Astrocyte of the hippocampus (primary cell): ENCODE results near the gene ADPRS.

Experiments used
- DNase-seq: peaks from one replicate; pipeline ENCODE4 v3.0.0; 2011; ENCODE audit warnings: low read depth, low spot score

Gene ADPRS

DNA sequence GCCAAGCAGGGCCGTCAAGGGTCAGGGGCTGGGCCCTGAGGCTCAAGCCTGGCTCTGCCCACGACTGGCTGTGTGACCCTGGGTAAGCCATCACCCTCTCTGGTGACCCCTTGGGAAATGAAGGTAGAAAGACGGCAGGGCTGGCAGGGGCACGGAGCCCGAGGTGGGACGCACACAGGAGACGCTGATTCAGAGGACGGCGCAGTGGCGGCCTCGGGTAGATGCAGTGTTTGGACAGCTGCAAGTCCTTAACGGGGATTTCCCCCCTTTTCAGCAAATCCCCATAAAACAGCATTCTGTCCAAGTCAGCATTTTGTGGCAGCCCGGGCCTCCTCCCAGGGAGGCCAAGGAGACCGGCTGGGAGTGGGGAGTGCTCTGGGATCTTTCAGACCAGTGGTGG is 19.6 kb downstream of the ADPRS start:
- DNase-seq, result peak; percentile 53

- DNase-seq, result peak; percentile 94
These were observed 20.5 kb downstream of the ADPRS start for GRCh38 chr1:36109041-36109679.

DNA sequence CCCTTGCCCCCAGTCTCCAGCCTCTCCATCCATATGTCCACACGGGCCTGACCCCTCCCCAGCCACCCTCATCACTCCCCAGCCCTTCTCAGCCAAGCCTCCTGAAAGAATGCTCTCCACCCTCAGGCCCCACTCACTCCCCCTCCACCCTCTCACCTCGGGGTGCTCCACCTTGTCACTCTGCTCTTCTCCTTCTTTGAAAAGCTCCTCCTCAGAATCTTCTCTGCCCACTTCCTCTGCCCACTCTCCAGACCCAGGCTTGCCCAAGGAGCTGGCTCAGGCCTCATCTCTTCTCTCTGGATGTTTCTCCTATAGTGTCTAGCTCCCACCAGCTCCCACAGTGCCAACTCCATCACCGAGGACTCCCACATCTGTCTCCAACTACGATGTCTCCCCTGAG is 22.5 kb downstream of the ADPRS start:
- no peak for DNase-seq

- no peak for DNase-seq
These were observed 24.1 kb downstream of the ADPRS start for GRCh38 chr1:36112823-36113222.

DNA sequence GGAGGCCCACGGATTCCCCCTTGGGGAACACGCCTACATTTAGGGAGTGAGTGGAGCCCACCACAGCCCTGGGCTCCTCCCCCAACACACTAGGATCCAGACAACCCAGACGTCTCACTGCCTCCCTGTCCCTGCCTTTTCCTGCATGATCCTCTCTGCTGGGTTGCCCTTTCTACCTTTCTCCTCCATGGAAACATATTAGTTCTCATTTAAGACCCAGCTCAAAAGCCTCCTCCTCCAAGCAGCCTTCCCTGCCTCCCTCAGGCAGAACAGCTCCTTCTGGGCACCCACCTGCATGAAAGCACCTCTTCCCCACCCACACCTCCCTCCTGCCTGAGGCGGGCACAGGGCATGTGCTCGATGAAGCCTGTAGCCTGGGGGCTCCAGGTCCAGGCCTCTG is 25.7 kb downstream of the ADPRS start:
- no peak for DNase-seq

DNA sequence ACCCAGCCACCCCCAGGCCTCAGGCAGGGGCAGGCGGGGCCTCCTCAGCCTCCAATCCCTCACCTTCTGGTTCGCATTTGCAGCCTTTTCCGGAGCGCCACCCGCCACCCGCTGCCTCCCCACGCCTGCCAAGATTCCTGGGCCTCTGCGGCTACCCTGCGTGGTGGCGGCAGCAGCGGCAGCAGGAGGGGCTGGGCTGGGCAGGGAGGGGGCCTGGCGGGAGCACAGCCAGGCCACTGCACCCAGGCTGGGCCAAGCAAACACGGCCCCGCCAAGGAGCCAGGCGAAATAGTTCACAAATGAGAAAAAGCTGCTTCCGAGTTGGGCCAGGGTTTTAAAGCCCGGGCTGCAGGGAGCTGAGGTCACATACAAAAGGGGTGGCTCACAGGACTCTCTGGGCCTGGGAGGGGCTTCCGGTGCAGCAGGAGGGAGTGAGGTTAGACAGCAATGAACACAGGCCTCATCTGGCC is 26.5 kb downstream of the ADPRS start:
- DNase-seq, result peak; percentile 97

DNA sequence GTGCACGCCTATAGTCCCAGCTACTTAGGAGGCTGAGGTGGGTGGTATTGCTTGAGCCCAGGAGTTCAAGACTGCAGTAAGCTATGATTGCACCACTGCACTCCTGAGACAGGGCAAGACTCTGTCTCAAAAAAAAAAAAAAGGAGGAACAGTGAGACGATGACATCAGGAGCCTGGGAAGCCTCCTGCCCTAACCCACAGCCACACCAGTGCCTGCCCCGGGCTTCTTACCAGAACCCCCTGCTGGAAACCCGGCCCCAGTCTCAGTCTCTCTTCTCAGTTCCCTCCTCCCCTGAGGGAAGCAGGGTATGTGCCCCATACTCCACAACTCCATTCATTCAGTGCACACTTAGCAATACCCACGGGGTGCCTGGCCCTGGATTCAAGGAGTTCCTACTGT is 27.2 kb downstream of the ADPRS start:
- DNase-seq, result peak; percentile 60

- DNase-seq, result no peak
These were observed 28.2 kb downstream of the ADPRS start for GRCh38 chr1:36116901-36117300.

GRCh38 chr1:36118447-36119204 is 29.9 kb downstream of the ADPRS start:
- DNase-seq, result no peak

DNA sequence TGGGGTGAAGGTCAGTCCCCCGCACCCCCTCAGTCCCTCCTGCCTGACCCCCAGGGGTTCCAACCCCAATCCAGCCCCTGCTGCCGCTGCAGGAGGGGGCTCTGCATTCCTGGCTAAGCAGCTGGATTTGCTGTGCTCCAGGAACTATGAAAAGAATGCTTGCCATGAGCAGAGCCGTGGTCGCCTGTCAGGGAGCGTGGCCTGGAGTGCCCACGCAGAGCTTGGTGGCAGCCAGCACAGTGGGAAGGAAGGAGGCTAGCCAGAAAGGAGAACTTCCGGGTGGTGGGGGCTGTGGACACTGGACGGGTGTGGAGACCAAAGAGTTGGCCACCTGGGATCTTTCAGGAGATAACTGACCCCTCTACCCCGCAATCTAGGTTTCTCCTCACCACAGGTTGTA is 30.8 kb downstream of the ADPRS start:
- peak; percentile 67 for DNase-seq

DNA sequence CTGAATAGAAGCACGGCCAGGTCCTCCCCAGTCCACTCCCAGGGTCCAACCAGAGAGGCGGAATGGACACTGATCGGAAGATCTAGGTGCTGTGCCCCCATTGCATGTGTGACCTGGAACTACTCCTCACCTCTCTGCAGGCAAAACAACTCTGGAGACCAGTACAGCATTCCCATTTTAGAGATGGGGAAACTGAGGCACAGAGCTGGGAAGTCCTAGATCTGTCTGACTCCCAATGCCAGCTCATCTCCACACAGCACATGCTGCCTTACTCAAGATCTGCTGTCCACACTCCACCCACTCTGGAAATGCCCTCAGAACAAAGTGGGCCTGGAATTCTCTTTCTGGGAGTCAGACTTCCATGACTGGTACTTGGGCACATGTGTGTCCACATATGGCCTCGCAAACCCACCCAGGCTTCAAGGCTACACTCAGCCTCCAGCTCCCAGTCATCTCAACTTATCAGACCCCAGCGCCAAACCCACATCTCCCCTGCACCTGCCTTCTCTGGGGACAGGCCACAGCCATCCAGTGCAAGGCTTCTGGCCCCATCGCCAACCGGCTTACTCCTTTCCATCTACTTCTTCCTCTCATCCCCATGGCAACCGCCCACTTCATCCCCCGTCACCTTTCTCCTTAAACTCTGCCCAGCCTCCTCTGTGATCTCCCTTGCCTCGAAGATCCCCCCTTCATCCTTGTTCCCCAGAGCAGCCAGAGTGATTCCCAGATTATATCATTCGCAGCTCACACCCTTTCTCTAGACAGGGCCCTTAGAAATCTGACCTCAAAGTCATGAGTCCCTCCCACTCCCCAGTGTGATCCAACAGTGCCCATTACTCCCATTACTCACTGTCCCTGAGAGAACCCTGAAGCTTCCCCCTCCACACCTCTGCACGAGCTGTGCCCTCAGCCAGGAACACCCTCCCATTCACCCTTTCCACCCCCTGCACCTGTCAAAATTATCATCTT is 33.7 kb downstream of the ADPRS start:
- DNase-seq, result no peak

GRCh38 chr1:36123356-36123755 is 34.7 kb downstream of the ADPRS start:
- no peak for DNase-seq

GRCh38 chr1:36124404-36125128 is 35.9 kb downstream of the ADPRS start:
- DNase-seq, result no peak

DNA sequence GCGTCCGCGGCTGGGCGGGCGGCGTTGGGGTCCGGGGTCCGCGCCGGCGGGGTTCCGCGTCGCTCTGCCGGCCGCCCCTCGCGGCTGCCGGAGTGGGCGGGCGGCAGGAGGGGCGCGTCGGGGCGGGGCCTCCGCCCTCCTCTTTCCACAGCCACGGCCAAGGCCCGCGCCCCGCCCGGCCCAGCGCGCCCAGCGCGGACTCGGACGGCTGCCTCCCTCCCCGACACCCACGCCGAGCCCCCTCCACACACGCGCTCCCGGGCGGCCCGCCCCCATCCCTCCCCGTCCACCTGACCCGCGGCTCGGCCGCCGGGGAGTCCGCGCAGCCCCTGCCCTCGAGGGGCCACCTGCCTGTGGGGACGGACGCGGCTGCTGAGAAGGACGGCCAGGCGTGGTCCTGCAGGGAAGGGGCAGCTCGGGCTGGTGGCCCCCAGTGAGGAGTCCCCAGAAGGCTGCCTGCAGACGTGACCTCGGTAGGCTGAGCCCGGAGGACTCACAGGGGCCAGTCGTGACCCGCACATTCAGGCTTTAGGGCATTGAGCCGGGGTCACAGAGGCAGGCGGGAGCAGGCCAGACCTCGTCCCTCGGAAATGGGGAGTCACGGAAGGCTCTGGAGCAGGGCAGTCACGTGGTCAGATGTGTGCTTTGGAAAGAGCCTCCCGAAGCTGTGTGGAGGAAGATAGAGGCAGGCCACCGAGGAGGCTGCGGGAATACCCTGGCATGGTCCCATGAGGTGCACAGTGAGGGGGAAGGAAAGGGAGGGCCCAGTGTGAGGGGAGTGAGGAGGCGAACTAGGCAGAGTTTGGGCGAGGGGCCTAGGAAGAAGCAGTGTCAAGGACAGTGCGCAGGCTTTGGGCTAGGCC is 36.7 kb downstream of the ADPRS start, which contains the start of gene COL8A2:
Gene COL8A2 (minus strand): TSS at position 94 of the 863 bp plus-strand sequence. CDS start 24,980 bp downstream, outside the sequence.
- peak; percentile 47 for DNase-seq

DNA sequence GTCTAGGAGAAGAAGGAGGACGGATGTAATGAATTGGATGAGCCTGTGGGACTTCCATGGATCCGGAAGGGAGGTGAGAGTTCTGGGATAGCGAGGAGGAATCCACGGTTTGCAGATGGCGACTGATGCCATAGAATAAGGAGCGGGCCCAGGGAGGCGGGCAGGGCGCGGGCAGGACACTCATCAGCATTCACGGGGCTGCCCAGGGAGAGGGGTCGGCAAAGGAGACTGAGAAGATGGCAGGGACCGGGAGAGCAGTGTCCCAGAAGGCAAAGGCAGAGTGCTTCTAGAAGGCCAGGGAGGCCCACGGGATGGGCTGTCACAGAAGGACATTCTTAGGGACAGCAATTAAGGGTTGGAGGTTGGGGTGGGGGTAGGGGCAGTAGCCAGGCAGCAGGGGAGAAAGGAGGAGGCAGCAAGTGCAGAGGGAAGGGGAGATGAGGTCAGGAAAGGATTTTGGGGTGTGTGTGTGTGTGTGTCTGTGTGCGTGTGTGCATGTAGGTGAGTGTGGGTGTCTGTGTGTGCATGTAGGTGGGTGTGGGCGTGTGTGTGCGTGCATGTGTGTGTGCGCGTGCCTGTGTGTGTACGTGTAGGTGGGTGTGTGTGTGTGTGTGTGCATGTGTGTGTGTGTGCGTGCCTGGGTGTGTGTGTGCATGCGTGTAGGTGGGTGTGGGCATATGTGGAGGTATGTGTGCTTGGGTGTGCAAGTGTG is 37.5 kb downstream of the ADPRS start:
- DNase-seq, result no peak

GRCh38 chr1:36126797-36127500 is 38.3 kb downstream of the ADPRS start:
- DNase-seq, result no peak

DNA sequence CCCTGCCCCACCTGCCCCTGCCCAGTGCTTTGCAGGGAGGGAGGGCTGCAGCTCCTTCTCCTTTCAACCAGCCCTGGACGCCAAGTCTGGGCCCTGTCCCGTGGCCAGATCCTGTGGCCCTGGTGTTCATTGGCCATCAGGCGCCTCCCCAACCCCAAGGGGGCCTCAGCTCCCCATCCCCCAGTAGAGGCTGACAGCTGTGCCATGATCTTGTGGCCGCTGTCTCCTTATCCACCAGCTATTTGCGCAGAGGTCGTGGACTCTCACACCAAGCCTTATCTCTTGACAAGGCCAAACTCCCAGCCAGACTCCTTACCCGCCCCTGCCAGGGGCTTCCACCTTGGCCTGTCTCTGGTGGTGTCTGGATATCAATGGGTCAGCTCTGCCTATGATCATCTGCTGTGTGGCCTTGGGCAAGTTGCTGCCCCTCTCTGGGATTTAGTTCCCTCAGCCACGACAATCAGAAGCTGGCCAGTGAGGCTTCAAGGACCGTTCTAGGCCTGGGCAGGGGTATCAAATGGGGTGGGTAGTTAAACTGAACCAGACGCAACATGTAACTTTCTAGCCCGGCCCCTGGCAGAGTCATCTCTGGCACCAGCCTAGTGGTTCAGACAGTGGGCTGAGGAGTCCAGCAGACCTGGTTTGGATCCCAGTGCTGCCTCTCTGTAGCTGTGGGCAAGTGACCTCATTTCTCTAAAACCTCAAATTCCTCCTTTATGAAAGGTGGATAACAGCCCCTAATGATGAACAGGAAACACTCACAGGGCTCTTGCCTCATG is 39.6 kb downstream of the ADPRS start:
- DNase-seq, result peak; percentile 89

- no peak for DNase-seq
These were observed 40.2 kb downstream of the ADPRS start for GRCh38 chr1:36128905-36129206.
